ENCODE data around the gene BSN. TPM values are rescaled to one million over a fixed set of nuclear protein-coding genes. Genes with fewer than 3 reads are reported as not detected.

The BSN gene
- total RNA-seq, 1 donor from 2014 or later, result 0.67 TPM

- H3K4me3 Mint-ChIP-seq, result no peak overlapping the region
- H3K36me3 Mint-ChIP-seq, result no peaks in the 10 kb centered on the region
Measured at GRCh38 chr3:49661281-49661680, 107.0 kb downstream of the BSN start.

DNA sequence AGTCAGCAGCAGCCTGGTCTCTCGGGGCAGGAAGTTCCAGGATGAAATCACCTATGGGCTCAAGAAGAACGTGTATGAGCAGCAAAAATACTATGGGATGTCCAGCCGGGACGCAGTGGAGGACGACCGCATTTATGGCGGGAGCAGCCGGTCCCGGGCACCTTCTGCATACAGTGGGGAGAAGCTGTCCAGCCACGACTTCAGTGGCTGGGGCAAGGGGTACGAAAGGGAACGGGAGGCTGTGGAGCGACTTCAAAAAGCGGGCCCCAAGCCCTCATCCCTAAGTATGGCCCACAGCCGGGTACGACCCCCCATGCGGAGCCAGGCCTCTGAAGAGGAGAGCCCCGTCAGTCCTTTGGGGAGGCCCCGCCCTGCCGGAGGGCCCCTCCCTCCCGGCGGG lies 107.7 kb downstream of the BSN start:
- TF ChIP-seq, protein P1, sequence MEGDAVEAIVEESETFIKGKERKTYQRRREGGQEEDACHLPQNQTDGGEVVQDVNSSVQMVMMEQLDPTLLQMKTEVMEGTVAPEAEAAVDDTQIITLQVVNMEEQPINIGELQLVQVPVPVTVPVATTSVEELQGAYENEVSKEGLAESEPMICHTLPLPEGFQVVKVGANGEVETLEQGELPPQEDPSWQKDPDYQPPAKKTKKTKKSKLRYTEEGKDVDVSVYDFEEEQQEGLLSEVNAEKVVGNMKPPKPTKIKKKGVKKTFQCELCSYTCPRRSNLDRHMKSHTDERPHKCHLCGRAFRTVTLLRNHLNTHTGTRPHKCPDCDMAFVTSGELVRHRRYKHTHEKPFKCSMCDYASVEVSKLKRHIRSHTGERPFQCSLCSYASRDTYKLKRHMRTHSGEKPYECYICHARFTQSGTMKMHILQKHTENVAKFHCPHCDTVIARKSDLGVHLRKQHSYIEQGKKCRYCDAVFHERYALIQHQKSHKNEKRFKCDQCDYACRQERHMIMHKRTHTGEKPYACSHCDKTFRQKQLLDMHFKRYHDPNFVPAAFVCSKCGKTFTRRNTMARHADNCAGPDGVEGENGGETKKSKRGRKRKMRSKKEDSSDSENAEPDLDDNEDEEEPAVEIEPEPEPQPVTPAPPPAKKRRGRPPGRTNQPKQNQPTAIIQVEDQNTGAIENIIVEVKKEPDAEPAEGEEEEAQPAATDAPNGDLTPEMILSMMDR (IDR thresholded peaks at IDR 0.05; ENCODE audit: unreplicated experiment), result no peak
- peaks cover 2% of the 10 kb centered on the region for H3K4me1 Mint-ChIP-seq
- no peaks in the 10 kb centered on the region for H3K9me3 Mint-ChIP-seq
- DNase-seq (ENCODE audit: low spot score in 2 of 2, unreplicated experiment in 2 of 2), result no peak
- H3K27me3 Mint-ChIP-seq (ENCODE audit: low read depth), result no peaks in the 10 kb centered on the region
- H3K4me3 Mint-ChIP-seq, result no peak overlapping the region
- no peaks in the 10 kb centered on the region for H3K36me3 Mint-ChIP-seq
- no peak overlapping the region for H3K27ac Mint-ChIP-seq

More at GRCh38 chr3:49661281-49661680, 107.0 kb downstream of the BSN start:
- Mint-ChIP-seq H3K4me1 (no peaks in the 10 kb centered on the region), H3K27me3 (ENCODE audit: low read depth) (peaks cover 3% of the 10 kb centered on the region), H3K9me3 (no peaks in the 10 kb centered on the region), H3K27ac (no peak overlapping the region)
- TF ChIP-seq, protein P1 (IDR thresholded peaks at IDR 0.05; ENCODE audit: unreplicated experiment), result no peak
- no peak for DNase-seq (ENCODE audit: low spot score in 2 of 2, unreplicated experiment in 2 of 2)

GRCh38 chr3:49662720-49663413 lies 108.6 kb downstream of the BSN start:
- H3K27me3 Mint-ChIP-seq (ENCODE audit: low read depth), result no peaks in the 10 kb centered on the region
- H3K4me1 Mint-ChIP-seq, result peaks cover 2% of the 10 kb centered on the region

DNA sequence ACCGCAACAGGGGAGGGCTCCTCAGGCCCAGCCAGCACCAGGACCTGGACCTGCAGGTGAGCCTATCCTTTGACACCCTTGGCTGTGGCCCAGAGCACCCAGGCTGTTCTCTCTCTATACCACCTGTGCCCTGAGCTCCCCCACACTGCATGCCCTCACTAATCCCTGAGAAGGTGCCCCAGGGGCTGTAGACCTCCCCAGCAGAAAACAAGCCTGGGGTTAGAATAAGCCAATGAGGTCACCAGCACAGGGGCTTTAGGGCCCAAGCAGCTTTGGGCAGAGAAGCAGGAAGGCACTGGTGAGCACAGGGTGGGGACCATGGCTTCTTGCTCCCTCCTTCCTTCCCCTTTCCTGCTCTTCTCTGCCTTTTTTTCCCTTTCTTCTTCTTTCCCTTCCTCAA lies 109.6 kb downstream of the BSN start:
- Mint-ChIP-seq H3K27ac (no peak overlapping the region), H3K9me3 (no peaks in the 10 kb centered on the region), H3K36me3 (no peaks in the 10 kb centered on the region), H3K4me3 (no peak overlapping the region), H3K4me1 (peaks cover 10% of the 10 kb centered on the region), H3K27me3 (ENCODE audit: low read depth) (no peaks in the 10 kb centered on the region)
- no peak for DNase-seq (ENCODE audit: low spot score in 2 of 2, unreplicated experiment in 2 of 2)
- TF ChIP-seq, protein P1 (IDR thresholded peaks at IDR 0.05; ENCODE audit: unreplicated experiment), result no peak

More at GRCh38 chr3:49662720-49663413, 108.6 kb downstream of the BSN start:
- Mint-ChIP-seq H3K4me3 (no peak overlapping the region), H3K9me3 (no peaks in the 10 kb centered on the region), H3K27ac (no peak overlapping the region), H3K36me3 (no peaks in the 10 kb centered on the region)
- no peak for DNase-seq (ENCODE audit: low spot score in 2 of 2, unreplicated experiment in 2 of 2)
- TF ChIP-seq, protein P1 (IDR thresholded peaks at IDR 0.05; ENCODE audit: unreplicated experiment), result no peak

DNA sequence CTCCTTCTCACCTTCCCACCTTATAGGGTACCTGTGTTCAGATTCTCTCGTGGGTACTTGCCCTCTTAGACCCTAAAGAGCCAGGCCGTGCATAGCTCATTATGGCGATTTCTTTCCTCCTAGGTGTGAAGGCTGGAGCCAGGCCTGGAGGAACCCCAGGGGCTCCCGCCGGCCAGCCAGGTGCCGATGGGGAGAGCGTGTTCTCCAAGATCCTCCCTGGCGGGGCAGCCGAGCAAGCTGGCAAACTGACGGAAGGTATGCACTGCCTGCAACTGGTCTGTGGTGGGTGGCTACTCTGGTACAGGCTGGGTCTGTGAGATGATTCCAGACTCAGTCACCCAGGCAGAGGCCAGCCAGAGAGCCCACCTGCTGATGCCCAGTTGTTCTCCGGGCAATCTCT lies 110.0 kb downstream of the BSN start:
- DNase-seq (ENCODE audit: low spot score in 2 of 2, unreplicated experiment in 2 of 2), result no peak
- H3K9me3 Mint-ChIP-seq, result no peaks in the 10 kb centered on the region
- no peaks in the 10 kb centered on the region for H3K36me3 Mint-ChIP-seq
- no peaks in the 10 kb centered on the region for H3K27me3 Mint-ChIP-seq (ENCODE audit: low read depth)
- H3K4me1 Mint-ChIP-seq, result peaks cover 13% of the 10 kb centered on the region
- H3K4me3 Mint-ChIP-seq, result no peak overlapping the region
- H3K27ac Mint-ChIP-seq, result no peak overlapping the region
- TF ChIP-seq, protein P1 (IDR thresholded peaks at IDR 0.05; ENCODE audit: unreplicated experiment), result no peak
